GM12878 (cell line): ENCODE data around the gene ZNF226. TPM values are rescaled to one million over a fixed set of nuclear protein-coding genes. Genes with fewer than 3 reads are reported as not detected.
A peak's percentile ranks its signal among the peaks of the same experiment; 100 is the strongest.

Experiments
- BACH1 ChIP-seq: fragments of 450-650 bp; IDR thresholded peaks from 2 replicates; pipeline ENCODE4 v1.6.1; 2017; ENCODE audit warnings: mild to moderate bottlenecking, borderline replicate concordance
- BHLHE40 ChIP-seq, 2 experiments: fragments of 450-650 bp in 1 of 2; IDR thresholded peaks; 2 replicates each; pipeline ENCODE4 v1.6.1; 2011 to 2017; ENCODE audit warnings: low read depth in 2 of 2, borderline replicate concordance in 1 of 2, improper control_type of control experiment in 1 of 2, low read length in 1 of 2, mild to moderate bottlenecking in 1 of 2
- EED ChIP-seq: sonication (generic); IDR thresholded peaks from 2 replicates; pipeline ENCODE4 v1.6.1; 2016; ENCODE audit warnings: antibody characterized with exemption, low read depth
- EP300 ChIP-seq, 2 experiments: fragments of 150-350 bp in 1 of 2; IDR thresholded peaks; 2 replicates each; pipeline ENCODE4 v1.6.1; 2011 to 2012; ENCODE audit warnings: low read depth in 2 of 2, low read length in 2 of 2, borderline replicate concordance in 1 of 2, improper control_type of control experiment in 1 of 2, inconsistent platforms in 1 of 2; ENCODE audit not compliant: control insufficient read depth in 1 of 2
- ETV6 ChIP-seq, 2 experiments: fragments of 450-650 bp in 1 of 2; IDR thresholded peaks in 1 of 2; conservative IDR thresholded peaks in 1 of 2; 2 replicates each; pipeline ENCODE4 v1.6.1; 2014; ENCODE audit warnings: antibody characterized with exemption in 1 of 2, borderline replicate concordance in 1 of 2, low read depth in 1 of 2, mild to moderate bottlenecking in 1 of 2, moderate library complexity in 1 of 2
- HCFC1 ChIP-seq: fragments of 150-350 bp; IDR thresholded peaks from 2 replicates; pipeline ENCODE4 v1.6.1; 2014; ENCODE audit warnings: low read length
- HSF1 ChIP-seq: fragments of 150-350 bp; IDR thresholded peaks from 2 replicates; pipeline ENCODE4 v1.6.1; 2014; ENCODE audit warnings: mild to moderate bottlenecking, low read depth, low read length
- IKZF2 ChIP-seq, 2 experiments: fragments of 450-650 bp; IDR thresholded peaks; 2 replicates each; pipeline ENCODE4 v1.6.1; 2017; ENCODE audit warnings: mild to moderate bottlenecking in 2 of 2, moderate library complexity in 2 of 2
- PAX8 ChIP-seq: fragments of 450-650 bp; IDR thresholded peaks from 2 replicates; pipeline ENCODE4 v1.6.1; 2017; ENCODE audit warnings: mild to moderate bottlenecking, moderate library complexity
- PML ChIP-seq: IDR thresholded peaks from 2 replicates; pipeline ENCODE4 v1.6.1; 2012; ENCODE audit warnings: low read length, inconsistent platforms
- RAD21 ChIP-seq: IDR thresholded peaks from 2 replicates; pipeline ENCODE4 v1.6.1; 2011; ENCODE audit warnings: mild to moderate bottlenecking, low read depth, low read length, moderate library complexity; ENCODE audit not compliant: insufficient read depth
- SKIL ChIP-seq: fragments of 450-650 bp; IDR thresholded peaks from 2 replicates; pipeline ENCODE4 v1.6.1; 2017; ENCODE audit warnings: mild to moderate bottlenecking, low read depth, inconsistent platforms; ENCODE audit not compliant: poor library complexity, severe bottlenecking
- SMARCA5 ChIP-seq: fragments of 450-650 bp; IDR thresholded peaks from 2 replicates; pipeline ENCODE4 v1.6.1; 2017; ENCODE audit warnings: mild to moderate bottlenecking
- YY1 ChIP-seq: IDR thresholded peaks from 2 replicates; pipeline ENCODE4 v1.6.1; 2011; ENCODE audit warnings: low read depth, mild to moderate bottlenecking, low read length
- ZNF217 ChIP-seq: fragments of 450-650 bp; IDR thresholded peaks from 2 replicates; pipeline ENCODE4 v1.6.1; 2017; ENCODE audit warnings: antibody characterized with exemption, mild to moderate bottlenecking
- ZNF274 ChIP-seq: IDR thresholded peaks from one replicate; pipeline ENCODE4 v1.8.0; 2011; ENCODE audit not compliant: insufficient read length, insufficient read depth
- ZNF687 ChIP-seq: fragments of 450-650 bp; IDR thresholded peaks from 2 replicates; pipeline ENCODE4 v1.6.1; 2017; ENCODE audit warnings: mild to moderate bottlenecking, moderate library complexity
- polyA plus RNA-seq, 11 experiments: library from polyadenylated mRNA; depleted of rRNA in 4 of 11; unstranded in 6 of 11; stranded (reverse) in 5 of 11; fragments of >200 nt; fragmentation: Nextera tagmentation in 4 of 11; fragmentation: Illumina TruSeq in 1 of 11; extraction: Ambion mirVana in 4 of 11; extraction: Trizol in 1 of 11; gene quantifications; 1 replicate in 1 of 11; 2 replicates in 10 of 11; pipeline versions ENCODE4 v1.2.1 to v1.2.3, GENCODE V29; 2011 to 2016; ENCODE audit warnings: inconsistent platforms in 2 of 11, missing spikeins in 2 of 11, low read depth in 1 of 11
- total RNA-seq, 4 experiments: library from RNA; depleted of rRNA in 3 of 4; stranded (reverse); fragments of >200 nt in 3 of 4; fragmentation: Illumina TruSeq in 1 of 4; extraction: Trizol in 1 of 4; gene quantifications; 2 replicates each; pipeline versions ENCODE4 v1.2.1 to v1.2.3, GENCODE V29; 2013 to 2021
- TF ChIP-seq, protein P1 (sequence below): fragments of 450-650 bp; IDR thresholded peaks from 2 replicates; pipeline ENCODE4 v1.6.1; 2017; ENCODE audit warnings: low read depth, mild to moderate bottlenecking, moderate library complexity
- TF ChIP-seq, protein P2 (sequence below): fragments of 450-650 bp; IDR thresholded peaks from 2 replicates; pipeline ENCODE4 v1.6.1; 2014; ENCODE audit warnings: mild to moderate bottlenecking

ZNF226 gene
- total and polyA plus RNA-seq, 10 of the 15 experiments (the other 5 are each of a cell fraction or from before 2014, with no cell fraction given): 13.7 to 35.3 (median 18.3) TPM

DNA sequence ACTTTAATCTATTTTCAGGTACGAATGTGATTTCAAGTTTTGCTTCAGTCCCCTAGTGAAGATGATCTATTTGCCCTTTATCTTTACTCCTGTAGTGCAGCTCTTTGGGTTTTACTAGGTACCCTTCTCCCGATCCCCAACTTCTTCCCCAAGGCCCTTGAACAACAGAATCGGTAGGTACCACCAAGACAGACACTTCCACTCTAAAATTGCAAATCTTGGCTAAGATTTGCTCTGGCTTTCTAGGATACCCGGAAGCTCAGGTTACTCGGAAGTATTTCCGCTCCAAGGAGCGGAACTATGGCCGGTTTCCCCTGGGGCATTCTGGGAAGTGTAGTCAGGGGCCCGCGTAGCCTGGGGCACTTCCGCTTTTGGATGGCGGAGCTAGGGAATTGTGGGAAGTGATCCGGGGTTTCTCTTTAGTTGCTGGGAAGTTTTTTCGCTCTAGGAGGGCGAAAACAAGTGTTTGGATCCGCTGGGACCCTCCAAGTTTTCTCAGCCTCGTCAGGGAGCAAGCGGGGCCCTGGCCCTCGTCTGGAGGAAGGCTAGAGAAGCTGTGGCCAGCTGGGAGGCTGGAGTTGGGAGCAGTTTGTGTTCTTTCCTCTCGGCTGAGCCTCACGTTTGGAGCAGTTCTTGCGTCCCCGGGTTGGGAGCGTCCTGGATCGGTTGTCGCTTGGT is 42.4 kb downstream of the ZNF226 start (continued):
- TF ChIP-seq YY1 (peak; percentile 95), EP300 (IDR thresholded peaks at IDR 0.05; ENCODE audit: borderline replicate concordance in 1 of 2, control insufficient read depth in 1 of 2, low read depth in 2 of 2, low read length in 2 of 2) (no peak), ETV6 (conservative IDR thresholded peaks at IDR 0.05 in 1 of 2, IDR thresholded peaks at IDR 0.05 in 1 of 2; ENCODE audit: borderline replicate concordance in 1 of 2, low read depth in 1 of 2) (peak; percentile 42 to 96; a peak in 3 of 4 replicates), SKIL (no peak), ZNF274 (no peak), SMARCA5 (no peak), BACH1 (no peak), ZNF687 (peak; percentile 54; the same call in 1 of the 2 replicates), IKZF2 (IDR thresholded peaks at IDR 0.05) (peak; percentile 82 to 86), ZNF217 (no peak), PAX8 (no peak), PML (peak; percentile 69; the same call in 1 of the 2 replicates), BHLHE40 (IDR thresholded peaks at IDR 0.05; ENCODE audit: borderline replicate concordance in 1 of 2, low read depth in 2 of 2, low read length in 1 of 2) (peak in 1 of 2 experiments; percentile 26; a peak in 1 of 4 replicates), HSF1 (no peak), EED (peak; percentile 82), RAD21 (no peak), HCFC1 (peak; percentile 93)
- TF ChIP-seq, protein P1, sequence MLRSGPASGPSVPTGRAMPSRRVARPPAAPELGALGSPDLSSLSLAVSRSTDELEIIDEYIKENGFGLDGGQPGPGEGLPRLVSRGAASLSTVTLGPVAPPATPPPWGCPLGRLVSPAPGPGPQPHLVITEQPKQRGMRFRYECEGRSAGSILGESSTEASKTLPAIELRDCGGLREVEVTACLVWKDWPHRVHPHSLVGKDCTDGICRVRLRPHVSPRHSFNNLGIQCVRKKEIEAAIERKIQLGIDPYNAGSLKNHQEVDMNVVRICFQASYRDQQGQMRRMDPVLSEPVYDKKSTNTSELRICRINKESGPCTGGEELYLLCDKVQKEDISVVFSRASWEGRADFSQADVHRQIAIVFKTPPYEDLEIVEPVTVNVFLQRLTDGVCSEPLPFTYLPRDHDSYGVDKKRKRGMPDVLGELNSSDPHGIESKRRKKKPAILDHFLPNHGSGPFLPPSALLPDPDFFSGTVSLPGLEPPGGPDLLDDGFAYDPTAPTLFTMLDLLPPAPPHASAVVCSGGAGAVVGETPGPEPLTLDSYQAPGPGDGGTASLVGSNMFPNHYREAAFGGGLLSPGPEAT: peak; percentile 66; the same call in 1 of the 2 replicates
- TF ChIP-seq, protein P2, sequence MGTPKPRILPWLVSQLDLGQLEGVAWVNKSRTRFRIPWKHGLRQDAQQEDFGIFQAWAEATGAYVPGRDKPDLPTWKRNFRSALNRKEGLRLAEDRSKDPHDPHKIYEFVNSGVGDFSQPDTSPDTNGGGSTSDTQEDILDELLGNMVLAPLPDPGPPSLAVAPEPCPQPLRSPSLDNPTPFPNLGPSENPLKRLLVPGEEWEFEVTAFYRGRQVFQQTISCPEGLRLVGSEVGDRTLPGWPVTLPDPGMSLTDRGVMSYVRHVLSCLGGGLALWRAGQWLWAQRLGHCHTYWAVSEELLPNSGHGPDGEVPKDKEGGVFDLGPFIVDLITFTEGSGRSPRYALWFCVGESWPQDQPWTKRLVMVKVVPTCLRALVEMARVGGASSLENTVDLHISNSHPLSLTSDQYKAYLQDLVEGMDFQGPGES: no peak
